Tibial artery (tissue), 4 donors: ENCODE measurements around the gene PWP1.

ENCODE experiments used
- DNase-seq, 2 donors: peaks; one replicate each; pipeline ENCODE4 v3.0.0-alpha.2; 2019
- H3K27ac ChIP-seq, 2 donors: fragments of 200-600 bp; sonication (generic) in 1 of 2; 1 replicate in 1 of 2; 2 replicates in 1 of 2; pipeline ENCODE4 v1.5.1; 2018 to 2019; ENCODE audit warnings: mild to moderate bottlenecking in 1 of 2
- H3K27me3 ChIP-seq, 2 donors: fragments of 200-600 bp; sonication (generic) in 1 of 2; one replicate each; pipeline versions ENCODE4 v1.5.1 to v1.6.0; 2016 to 2019
- H3K36me3 ChIP-seq, 3 donors: fragments of 200-600 bp; sonication (generic) in 2 of 3; one replicate each; pipeline ENCODE4 v1.5.1; 2016 to 2019; ENCODE audit warnings: mild to moderate bottlenecking in 2 of 3
- H3K4me1 ChIP-seq, 4 donors: fragments of 200-600 bp; sonication (generic) in 2 of 4; 1 replicate in 3 of 4; 2 replicates in 1 of 4; pipeline ENCODE4 v1.5.1; 2016 to 2019
- H3K4me3 ChIP-seq, 2 donors: fragments of 200-600 bp; sonication (generic) in 1 of 2; 1 replicate in 1 of 2; 2 replicates in 1 of 2; pipeline ENCODE4 v1.5.1; 2018 to 2019; ENCODE audit warnings: mild to moderate bottlenecking in 2 of 2
- H3K9me3 ChIP-seq, 3 donors: fragments of 200-600 bp; sonication (generic) in 1 of 3; one replicate each; pipeline ENCODE4 v1.5.1; 2016 to 2019
- CTCF ChIP-seq, 2 experiments: fragments of 200-600 bp in 1 of 2; fragments of 450-650 bp in 1 of 2; IDR thresholded peaks; one replicate each; pipeline ENCODE4 v1.5.1; 2017 to 2019; ENCODE audit warnings: antibody characterized with exemption in 2 of 2, mild to moderate bottlenecking in 1 of 2, moderate library complexity in 1 of 2
- intact Hi-C: fragments of 100-400 bp; cut with DNase I; formaldehyde crosslinking; loops from one replicate; pipeline ENCODE4 v1.15.0; 2023; ENCODE audit warnings: low total_unique reads

Gene PWP1

GRCh38 chr12:107668320-107669098, 17.1 kb upstream of the PWP1 start:
- peaks cover 0 to 45% of the 10 kb centered on the region in 2 donors for H3K27me3 ChIP-seq
- intact Hi-C loops: no loop called here
- H3K36me3 ChIP-seq: no peaks in the 10 kb centered on the region
- TF ChIP-seq CTCF (IDR thresholded peaks at IDR 0.05): no peak
- no peaks in the 10 kb centered on the region for H3K9me3 ChIP-seq
- no peak for DNase-seq
- no peaks in the 10 kb centered on the region for H3K4me1 ChIP-seq
- no peak overlapping the region for H3K4me3 ChIP-seq
- no peak overlapping the region for H3K27ac ChIP-seq

DNA sequence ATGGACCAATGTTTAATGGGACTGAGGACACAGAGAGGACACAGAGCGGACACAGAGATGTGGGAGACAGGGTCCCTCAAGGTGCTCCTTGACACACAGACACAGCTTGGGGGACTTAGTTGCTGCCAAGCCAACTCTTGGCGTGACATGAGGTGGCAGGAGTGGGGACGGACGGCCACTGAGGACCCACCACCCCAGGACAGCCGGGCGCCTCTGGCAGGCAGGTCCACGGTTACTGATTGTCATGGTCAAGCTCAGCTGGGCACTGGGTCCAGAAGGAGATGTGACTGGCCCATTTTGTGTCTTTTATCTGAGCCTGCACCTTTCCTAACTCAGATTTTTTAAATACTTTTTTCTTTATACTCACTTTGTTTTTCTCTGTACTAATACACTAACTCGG, 15.7 kb upstream of the PWP1 start:
- H3K27me3 ChIP-seq: peaks cover 0 to 38% of the 10 kb centered on the region in 2 donors
- no peaks in the 10 kb centered on the region for H3K36me3 ChIP-seq
- no peak overlapping the region for H3K4me3 ChIP-seq
- no peaks in the 10 kb centered on the region for H3K4me1 ChIP-seq
- TF ChIP-seq CTCF (IDR thresholded peaks at IDR 0.05): no peak
- intact Hi-C loops: no loop called here
- DNase-seq: peak in 1 of 2 donors; percentile 52
- H3K9me3 ChIP-seq: no peaks in the 10 kb centered on the region
- no peak overlapping the region for H3K27ac ChIP-seq

GRCh38 chr12:107670999-107671643, 14.5 kb upstream of the PWP1 start:
- H3K9me3 ChIP-seq: no peaks in the 10 kb centered on the region
- intact Hi-C loops: no loop called here
- H3K36me3 ChIP-seq: no peaks in the 10 kb centered on the region
- peaks cover 0 to under 1% (median 0%) of the 10 kb centered on the region in 4 donors for H3K4me1 ChIP-seq
- peak in 1 of 2 donors; percentile 33 for DNase-seq
- peaks cover 0 to 37% of the 10 kb centered on the region in 2 donors for H3K27me3 ChIP-seq
- H3K27ac ChIP-seq: no peak overlapping the region
- H3K4me3 ChIP-seq: no peak overlapping the region
- TF ChIP-seq CTCF (IDR thresholded peaks at IDR 0.05): peak; percentile 11 to 23

- Histone ChIP-seq H3K36me3 (no peaks in the 10 kb centered on the region), H3K27me3 (peaks cover 0 to 48% of the 10 kb centered on the region in 2 donors), H3K9me3 (no peaks in the 10 kb centered on the region), H3K4me3 (no peak overlapping the region), H3K4me1 (peaks cover 0 to 4% (median 0%) of the 10 kb centered on the region in 4 donors), H3K27ac (no peak overlapping the region)
- TF ChIP-seq CTCF (IDR thresholded peaks at IDR 0.05): no peak
- DNase-seq: no peak
- intact Hi-C loops: no loop called here
Observed at GRCh38 chr12:107677671-107678070, 7.9 kb upstream of the PWP1 start.

DNA sequence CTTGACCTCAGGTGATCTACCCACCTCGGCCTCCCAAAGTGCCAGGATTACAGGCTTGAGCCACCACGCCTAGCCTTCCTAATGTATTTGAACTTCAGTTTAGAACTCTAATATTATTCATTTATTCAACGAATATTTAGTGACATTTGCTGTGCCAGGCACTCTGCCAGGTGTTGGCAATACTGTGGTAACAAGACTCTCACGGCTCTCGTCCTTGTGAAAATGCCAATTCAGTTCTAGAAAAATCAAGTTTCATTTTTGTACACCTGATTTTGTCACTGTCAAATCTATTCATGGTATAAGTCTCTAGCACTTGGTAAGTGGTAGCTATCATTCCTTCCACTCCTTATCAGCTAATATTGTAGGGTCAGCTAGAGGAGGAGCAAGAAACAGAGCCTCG, 6.3 kb upstream of the PWP1 start:
- Histone ChIP-seq H3K4me3 (no peak overlapping the region), H3K27ac (no peak overlapping the region), H3K9me3 (no peaks in the 10 kb centered on the region), H3K27me3 (peaks cover 0 to 49% of the 10 kb centered on the region in 2 donors), H3K4me1 (peaks cover 0 to 4% (median 0%) of the 10 kb centered on the region in 4 donors), H3K36me3 (no peaks in the 10 kb centered on the region)
- intact Hi-C loops: no loop called here
- no peak for TF ChIP-seq CTCF (IDR thresholded peaks at IDR 0.05)
- no peak for DNase-seq
